Activated CD4-positive, alpha-beta T cell treated with anti-CD3 and anti-CD28 coated beads, Interleukin-2, amount 10 ng/mL, durations not matched to agents 7 days and 5 days (primary cell): Measurements from ENCODE around the gene LMNA. TPM values are rescaled to one million over a fixed set of nuclear protein-coding genes. Genes with fewer than 3 reads are reported as not detected.
A peak's percentile ranks its signal among the peaks of the same experiment; 100 is the strongest.
"Not testable (repeated sequence)": the region's sequence is repeated elsewhere in the genome, so short reads cannot be mapped to it uniquely, and the experiment has no call there.

Experiments used
- CTCF ChIA-PET: fragments of 350-600 bp; sonication (Branson Sonifier 250); formaldehyde crosslinking; loops from one replicate; lab custom pipeline; 2021; ENCODE audit warnings: antibody characterized with exemption; lab: Charles Lee
- POLR2A ChIA-PET: fragments of 350-600 bp; sonication (Branson Sonifier 250); formaldehyde crosslinking; loops from one replicate; lab custom pipeline; 2021; ENCODE audit warnings: antibody characterized with exemption; lab: Charles Lee
- DNase-seq: peaks from one replicate; pipeline ENCODE4 v3.0.0-alpha.2; 2020
- H3K27ac Mint-ChIP-seq: one replicate; pipeline ENCODE4 v1.8.0; 2021; ENCODE audit warnings: mild to moderate bottlenecking, moderate library complexity, mixed read lengths
- H3K27me3 Mint-ChIP-seq: one replicate; pipeline ENCODE4 v1.8.0; 2021; ENCODE audit warnings: mixed read lengths
- H3K36me3 Mint-ChIP-seq: one replicate; pipeline ENCODE4 v1.8.0; 2021; ENCODE audit warnings: low read depth, mixed read lengths
- H3K4me1 Mint-ChIP-seq: one replicate; pipeline ENCODE4 v1.8.0; 2021; ENCODE audit warnings: mixed read lengths
- H3K4me3 Mint-ChIP-seq: one replicate; pipeline ENCODE4 v1.8.0; 2021; ENCODE audit warnings: mild to moderate bottlenecking, moderate library complexity, mixed read lengths
- H3K9me3 Mint-ChIP-seq: one replicate; pipeline ENCODE4 v1.8.0; 2021; ENCODE audit warnings: mixed read lengths
- total RNA-seq, 2 experiments: library from RNA; stranded (reverse); gene quantifications; one replicate each; pipeline ENCODE4 v1.2.3, GENCODE V29; 2021

Gene LMNA
- total RNA-seq, 2 experiments from 2014 or later: 38.3 to 43.5 TPM

- ChIA-PET POLR2A (no interaction called here), CTCF (interaction anchor here (0.8 to 1.2 kb wide), 7 partner anchors 8 to 81 kb away, joined by 3 to 5 read pairs (median 3); no protein-coding TSS in a partner anchor)
- peak overlapping the region; percentile 57 for H3K27ac Mint-ChIP-seq
- no peak overlapping the region for H3K4me3 Mint-ChIP-seq
- H3K36me3 Mint-ChIP-seq: peaks cover 23% of the 10 kb centered on the region
- H3K27me3 Mint-ChIP-seq: no peaks in the 10 kb centered on the region
- DNase-seq: no peak
- H3K9me3 Mint-ChIP-seq: no peaks in the 10 kb centered on the region
- peaks cover 37% of the 10 kb centered on the region for H3K4me1 Mint-ChIP-seq
Observed at GRCh38 chr1:156176610-156177210, 62.2 kb downstream of the LMNA start.

- Mint-ChIP-seq H3K4me3 (peak overlapping the region; percentile 1), H3K27ac (peak overlapping the region; percentile 79)
- CTCF ChIA-PET: interaction anchor here (0.6 to 1.1 kb wide), 4 partner anchors 22 to 836 kb away, joined by 3 to 4 read pairs (median 3); no protein-coding TSS in a partner anchor
Observed at GRCh38 chr1:156177919-156178654, 63.6 kb downstream of the LMNA start.

GRCh38 chr1:156180471-156180870, 66.0 kb downstream of the LMNA start:
- Mint-ChIP-seq H3K4me1 (peaks cover 24% of the 10 kb centered on the region), H3K27ac (no peak overlapping the region), H3K9me3 (no peaks in the 10 kb centered on the region), H3K36me3 (peaks cover 11% of the 10 kb centered on the region), H3K27me3 (no peaks in the 10 kb centered on the region), H3K4me3 (no peak overlapping the region)
- no peak for DNase-seq
- ChIA-PET POLR2A (no interaction called here), CTCF (interaction anchor here (1.1 kb wide), 2 partner anchors 9 to 19 kb away, joined by 3 to 4 read pairs; no protein-coding TSS in a partner anchor)

More at GRCh38 chr1:156177919-156178654, 63.6 kb downstream of the LMNA start:
- peak; percentile 57 for DNase-seq
- POLR2A ChIA-PET: interaction anchor here (0.6 kb wide), 1 partner anchor 37 kb away, joined by 3 read pairs; no protein-coding TSS in a partner anchor
- peaks cover 18% of the 10 kb centered on the region for H3K36me3 Mint-ChIP-seq
- H3K4me1 Mint-ChIP-seq: peaks cover 30% of the 10 kb centered on the region
- H3K9me3 Mint-ChIP-seq: no peaks in the 10 kb centered on the region
- no peaks in the 10 kb centered on the region for H3K27me3 Mint-ChIP-seq

GRCh38 chr1:156181391-156181924, 66.9 kb downstream of the LMNA start:
- DNase-seq, H3K27me3 Mint-ChIP-seq, H3K27ac Mint-ChIP-seq, H3K4me3 Mint-ChIP-seq, POLR2A ChIA-PET, H3K9me3 Mint-ChIP-seq: not testable (repeated sequence)
- CTCF ChIA-PET: interaction anchor here (1.1 kb wide), 1 partner anchor 20 kb away, joined by 4 read pairs; no protein-coding TSS in a partner anchor
- H3K36me3 Mint-ChIP-seq: peaks cover 12% of the 10 kb centered on the region
- peaks cover 22% of the 10 kb centered on the region for H3K4me1 Mint-ChIP-seq

- H3K4me3 Mint-ChIP-seq, DNase-seq, H3K27me3 Mint-ChIP-seq, POLR2A ChIA-PET, H3K27ac Mint-ChIP-seq: not testable (repeated sequence)
- Mint-ChIP-seq H3K36me3 (peaks cover 19% of the 10 kb centered on the region), H3K4me1 (peaks cover 16% of the 10 kb centered on the region), H3K9me3 (peaks cover 12% of the 10 kb centered on the region)
- CTCF ChIA-PET: interaction anchor here (1.0 kb wide), 1 partner anchor 37 kb away, joined by 3 read pairs; no protein-coding TSS in a partner anchor
Observed at GRCh38 chr1:156182010-156182779, 67.7 kb downstream of the LMNA start.

GRCh38 chr1:156186347-156187177, 72.1 kb downstream of the LMNA start:
- Mint-ChIP-seq H3K9me3 (peaks cover 21% of the 10 kb centered on the region), H3K36me3 (peaks cover 18% of the 10 kb centered on the region)
- H3K4me3 Mint-ChIP-seq, POLR2A ChIA-PET, H3K4me1 Mint-ChIP-seq, H3K27me3 Mint-ChIP-seq, H3K27ac Mint-ChIP-seq, DNase-seq: not testable (repeated sequence)
- CTCF ChIA-PET: interaction anchor here (1.1 kb wide), 1 partner anchor 13 kb away, joined by 3 read pairs; no protein-coding TSS in a partner anchor

Other genes starting within 250 kb of the LMNA start
- 10 to 100 TPM; 24.0 to 28.4 TPM for gene RIT1, start 203.4 kb upstream of the LMNA start, total RNA-seq
- 10 to 100 TPM; 66.3 to 67.3 TPM for gene KHDC4, start 180.3 kb upstream of the LMNA start, total RNA-seq
- gene RXFP4, start 173.1 kb upstream of the LMNA start, total RNA-seq: not detected
- gene ARHGEF2, start 136.2 kb upstream of the LMNA start, total RNA-seq: 100 to 1,000 TPM; 157 to 191 TPM
- gene SSR2, start 93.8 kb upstream of the LMNA start, total RNA-seq: 100 to 1,000 TPM; 235 to 273 TPM
- gene UBQLN4, start 60.9 kb upstream of the LMNA start, total RNA-seq: 10 to 100 TPM; 30.8 to 34.0 TPM
- 10 to 100 TPM; 41.3 to 61.0 TPM for gene LAMTOR2, start 59.9 kb upstream of the LMNA start, total RNA-seq
- gene RAB25, start 53.6 kb upstream of the LMNA start, total RNA-seq: under 1 TPM in 1 of 2 experiments, not detected in 1; 0.50 TPM
- under 1 TPM; 0.02 to 0.05 TPM for gene MEX3A, start 32.2 kb upstream of the LMNA start, total RNA-seq
- 10 to 100 TPM; 35.3 to 37.8 TPM for gene SEMA4A, start 38.9 kb downstream of the LMNA start, total RNA-seq
- 10 to 100 TPM; 27.5 to 28.0 TPM for gene SLC25A44, start 79.4 kb downstream of the LMNA start, total RNA-seq
- 10 to 100 TPM; 72.8 to 73.4 TPM for gene PMF1, start 98.3 kb downstream of the LMNA start, total RNA-seq
- gene BGLAP, start 127.5 kb downstream of the LMNA start, total RNA-seq: 1 to 10 TPM; 1.3 to 3.0 TPM
- gene PAQR6, start 133.3 kb downstream of the LMNA start, total RNA-seq: 1 to 10 TPM; 6.2 to 7.3 TPM
- 10 to 100 TPM; 68.0 to 68.1 TPM for gene SMG5, start 168.1 kb downstream of the LMNA start, total RNA-seq
- 10 to 100 TPM; 11.6 to 14.4 TPM for gene TMEM79, start 169.6 kb downstream of the LMNA start, total RNA-seq
- 10 to 100 TPM; 33.2 to 33.6 TPM for gene GLMP, start 181.0 kb downstream of the LMNA start, total RNA-seq
- under 1 TPM in 1 of 2 experiments, not detected in 1; 0.52 TPM for gene VHLL, start 184.6 kb downstream of the LMNA start, total RNA-seq
- 100 to 1,000 TPM; 186 to 228 TPM for gene CCT3, start 223.6 kb downstream of the LMNA start, total RNA-seq
- gene TSACC, start 223.8 kb downstream of the LMNA start, total RNA-seq: under 1 TPM; 0.50 to 0.89 TPM